Measurements from ENCODE around the gene SUSD4.

- TF ChIP-seq CTCF (IDR thresholded peaks at IDR 0.05) (no peak), POLR2A (IDR thresholded peaks at IDR 0.05) (no peak)
These were observed 24.1 kb downstream of the SUSD4 start for GRCh38 chr1:223339861-223340260.

Measured in prostate gland (tissue), 2 donors.